Vagina (tissue), 2 donors: ENCODE data around the gene MYL7. TPM values are rescaled to one million over a fixed set of nuclear protein-coding genes. Genes with fewer than 3 reads are reported as not detected.

Experiments
- DNase-seq, 2 donors: peaks; one replicate each; pipeline ENCODE4 v3.0.0-alpha.2; 2017; ENCODE audit errors: extremely low spot score in 2 of 2
- H3K27ac ChIP-seq: fragments of 200-600 bp; sonication (generic); one replicate; pipeline ENCODE4 v1.5.1; 2019
- H3K27me3 ChIP-seq: fragments of 200-600 bp; sonication (generic); one replicate; pipeline ENCODE4 v1.5.1; 2019
- H3K36me3 ChIP-seq, 2 donors: fragments of 200-600 bp; sonication (generic); one replicate each; pipeline ENCODE4 v1.5.1; 2017 to 2019
- H3K4me1 ChIP-seq: fragments of 200-600 bp; sonication (generic); one replicate; pipeline ENCODE4 v1.5.1; 2019
- H3K4me3 ChIP-seq, 2 donors: fragments of 200-600 bp; sonication (generic); 1 replicate in 1 of 2; 2 replicates in 1 of 2; pipeline ENCODE4 v1.5.1; 2016 to 2019
- H3K9me3 ChIP-seq: fragments of 200-600 bp; sonication (generic); one replicate; pipeline ENCODE4 v1.5.1; 2019
- POLR2A ChIP-seq, 2 donors: fragments of 450-650 bp; IDR thresholded peaks; one replicate each; pipeline ENCODE4 v1.6.1; 2017; ENCODE audit warnings: antibody characterized with exemption in 2 of 2, mild to moderate bottlenecking in 2 of 2, moderate library complexity in 2 of 2
- POLR2AphosphoS5 ChIP-seq, 2 donors: sonication (generic); formaldehyde crosslinking; IDR thresholded peaks; one replicate each; pipeline ENCODE4 v1.9.0; 2017; ENCODE audit warnings: antibody characterized with exemption in 2 of 2, mild to moderate bottlenecking in 2 of 2, low read depth in 1 of 2; ENCODE audit not compliant: insufficient read depth in 1 of 2
- intact Hi-C: fragments of 100-400 bp; cut with DNase I; formaldehyde crosslinking; loops from one replicate; pipeline ENCODE4 v1.15.1; 2023
- total RNA-seq: library from RNA; depleted of rRNA; stranded (reverse); fragments of >200 nt; gene quantifications from one replicate; pipeline ENCODE4 v1.2.3, GENCODE V29; 2016
- TF ChIP-seq, protein P1 (sequence below), 3 experiments: fragments of 450-650 bp in 2 of 3; fragments of 200-600 bp in 1 of 3; sonication (generic) in 1 of 3; IDR thresholded peaks; one replicate each; pipeline ENCODE4 v1.5.1; 2017 to 2019; ENCODE audit warnings: antibody characterized with exemption in 3 of 3, mild to moderate bottlenecking in 2 of 3, moderate library complexity in 2 of 3

MYL7 gene
- total RNA-seq, 1 donor from 2014 or later = not detected

DNA sequence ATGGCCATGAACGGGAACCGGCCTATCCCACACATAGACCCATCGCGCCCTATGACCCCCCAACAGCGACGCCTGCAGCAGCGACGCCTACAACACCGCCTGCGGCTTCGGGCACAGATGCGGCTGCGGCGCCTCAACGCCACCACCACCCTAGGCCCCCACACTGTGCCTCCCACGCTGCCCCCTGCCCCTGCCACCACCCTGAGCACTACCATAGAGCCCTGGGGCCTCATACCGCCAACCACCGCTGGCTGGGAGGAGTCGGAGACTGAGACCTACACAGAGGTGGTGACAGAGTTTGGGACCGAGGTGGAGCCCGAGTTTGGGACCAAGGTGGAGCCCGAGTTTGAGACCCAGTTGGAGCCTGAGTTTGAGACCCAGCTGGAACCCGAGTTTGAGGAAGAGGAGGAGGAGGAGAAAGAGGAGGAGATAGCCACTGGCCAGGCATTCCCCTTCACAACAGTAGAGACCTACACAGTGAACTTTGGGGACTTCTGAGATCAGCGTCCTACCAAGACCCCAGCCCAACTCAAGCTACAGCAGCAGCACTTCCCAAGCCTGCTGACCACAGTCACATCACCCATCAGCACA lies 27.3 kb downstream of the MYL7 start:
- TF ChIP-seq, protein P1, sequence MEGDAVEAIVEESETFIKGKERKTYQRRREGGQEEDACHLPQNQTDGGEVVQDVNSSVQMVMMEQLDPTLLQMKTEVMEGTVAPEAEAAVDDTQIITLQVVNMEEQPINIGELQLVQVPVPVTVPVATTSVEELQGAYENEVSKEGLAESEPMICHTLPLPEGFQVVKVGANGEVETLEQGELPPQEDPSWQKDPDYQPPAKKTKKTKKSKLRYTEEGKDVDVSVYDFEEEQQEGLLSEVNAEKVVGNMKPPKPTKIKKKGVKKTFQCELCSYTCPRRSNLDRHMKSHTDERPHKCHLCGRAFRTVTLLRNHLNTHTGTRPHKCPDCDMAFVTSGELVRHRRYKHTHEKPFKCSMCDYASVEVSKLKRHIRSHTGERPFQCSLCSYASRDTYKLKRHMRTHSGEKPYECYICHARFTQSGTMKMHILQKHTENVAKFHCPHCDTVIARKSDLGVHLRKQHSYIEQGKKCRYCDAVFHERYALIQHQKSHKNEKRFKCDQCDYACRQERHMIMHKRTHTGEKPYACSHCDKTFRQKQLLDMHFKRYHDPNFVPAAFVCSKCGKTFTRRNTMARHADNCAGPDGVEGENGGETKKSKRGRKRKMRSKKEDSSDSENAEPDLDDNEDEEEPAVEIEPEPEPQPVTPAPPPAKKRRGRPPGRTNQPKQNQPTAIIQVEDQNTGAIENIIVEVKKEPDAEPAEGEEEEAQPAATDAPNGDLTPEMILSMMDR (IDR thresholded peaks at IDR 0.05) = no peak
- TF ChIP-seq POLR2AphosphoS5 (IDR thresholded peaks at IDR 0.05; ENCODE audit: insufficient read depth in 1 of 2, low read depth in 1 of 2) (no peak), POLR2A (IDR thresholded peaks at IDR 0.05) (no peak)
- Histone ChIP-seq H3K36me3 (peaks cover 0 to 78% of the 10 kb centered on the region in 2 donors), H3K27ac (no peak overlapping the region), H3K4me1 (no peaks in the 10 kb centered on the region), H3K4me3 (no peak overlapping the region), H3K9me3 (no peaks in the 10 kb centered on the region), H3K27me3 (no peaks in the 10 kb centered on the region)
- intact Hi-C loops = no loop called here
- no peak for DNase-seq

DNA sequence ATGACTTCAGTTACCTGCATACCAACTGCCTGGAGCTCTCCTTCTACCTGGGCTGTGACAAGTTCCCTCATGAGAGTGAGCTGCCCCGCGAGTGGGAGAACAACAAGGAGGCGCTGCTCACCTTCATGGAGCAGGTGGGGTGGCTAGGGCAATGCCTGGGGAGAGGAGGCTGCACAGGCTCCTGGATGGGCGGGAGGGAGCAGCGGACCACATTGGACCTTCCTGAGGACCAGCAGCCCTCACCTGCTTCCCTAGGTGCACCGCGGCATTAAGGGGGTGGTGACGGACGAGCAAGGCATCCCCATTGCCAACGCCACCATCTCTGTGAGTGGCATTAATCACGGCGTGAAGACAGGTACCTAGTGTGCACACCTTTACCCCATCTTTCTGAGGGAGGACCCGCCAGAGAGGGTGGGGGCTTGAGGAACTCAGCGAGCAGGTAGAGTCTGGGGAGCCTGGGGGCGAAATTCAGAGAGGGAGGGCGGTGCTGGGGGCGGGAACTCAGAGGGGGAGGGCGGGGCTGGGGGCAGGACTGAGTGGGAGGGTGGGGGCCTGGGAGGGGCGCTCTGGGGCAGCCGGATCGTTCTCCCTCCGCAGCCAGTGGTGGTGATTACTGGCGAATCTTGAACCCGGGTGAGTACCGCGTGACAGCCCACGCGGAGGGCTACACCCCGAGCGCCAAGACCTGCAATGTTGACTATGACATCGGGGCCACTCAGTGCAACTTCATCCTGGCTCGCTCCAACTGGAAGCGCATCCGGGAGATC lies 28.0 kb downstream of the MYL7 start:
- Histone ChIP-seq H3K36me3 (peaks cover 0 to 85% of the 10 kb centered on the region in 2 donors), H3K4me1 (peaks cover 4% of the 10 kb centered on the region)

DNA sequence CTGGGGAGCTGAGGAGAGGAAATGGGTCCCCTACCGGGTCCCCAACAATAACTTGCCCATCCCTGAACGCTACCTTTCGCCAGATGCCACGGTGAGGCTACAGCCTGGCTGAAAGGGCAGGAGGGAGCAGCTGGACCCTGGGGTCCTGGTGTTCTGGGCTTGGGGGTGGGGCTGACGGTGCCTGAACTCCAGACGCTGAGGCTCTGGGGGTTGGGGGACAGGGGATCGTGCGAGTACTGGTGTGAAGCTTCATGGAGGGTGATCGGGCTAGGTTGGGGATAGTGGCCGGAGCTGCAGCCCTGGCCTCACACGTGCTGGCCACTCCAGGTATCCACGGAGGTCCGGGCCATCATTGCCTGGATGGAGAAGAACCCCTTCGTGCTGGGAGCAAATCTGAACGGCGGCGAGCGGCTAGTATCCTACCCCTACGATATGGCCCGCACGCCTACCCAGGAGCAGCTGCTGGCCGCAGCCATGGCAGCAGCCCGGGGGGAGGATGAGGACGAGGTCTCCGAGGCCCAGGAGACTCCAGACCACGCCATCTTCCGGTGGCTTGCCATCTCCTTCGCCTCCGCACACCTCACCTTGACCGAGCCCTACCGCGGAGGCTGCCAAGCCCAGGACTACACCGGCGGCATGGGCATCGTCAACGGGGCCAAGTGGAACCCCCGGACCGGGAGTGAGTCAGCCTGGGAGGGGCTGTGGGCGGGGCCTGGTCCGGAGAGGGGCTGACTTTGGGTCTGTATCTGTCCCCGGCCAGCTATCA lies 28.7 kb downstream of the MYL7 start:
- H3K9me3 ChIP-seq = no peaks in the 10 kb centered on the region
- TF ChIP-seq, protein P1 (IDR thresholded peaks at IDR 0.05) = no peak
- TF ChIP-seq POLR2A (IDR thresholded peaks at IDR 0.05) (no peak), POLR2AphosphoS5 (IDR thresholded peaks at IDR 0.05; ENCODE audit: insufficient read depth in 1 of 2, low read depth in 1 of 2) (no peak)
- H3K27me3 ChIP-seq = no peaks in the 10 kb centered on the region
- peaks cover 0 to 87% of the 10 kb centered on the region in 2 donors for H3K36me3 ChIP-seq
- intact Hi-C loops = no loop called here
- H3K27ac ChIP-seq = no peak overlapping the region
- no peak for DNase-seq
- H3K4me3 ChIP-seq = no peak overlapping the region
- peaks cover 12% of the 10 kb centered on the region for H3K4me1 ChIP-seq

More for the DNA sequence above, 28.0 kb downstream of the MYL7 start:
- intact Hi-C loops = no loop called here
- TF ChIP-seq POLR2AphosphoS5 (IDR thresholded peaks at IDR 0.05; ENCODE audit: insufficient read depth in 1 of 2, low read depth in 1 of 2) (no peak), POLR2A (IDR thresholded peaks at IDR 0.05) (no peak)
- TF ChIP-seq, protein P1 (IDR thresholded peaks at IDR 0.05) = no peak
- no peak overlapping the region for H3K27ac ChIP-seq
- no peaks in the 10 kb centered on the region for H3K9me3 ChIP-seq
- no peaks in the 10 kb centered on the region for H3K27me3 ChIP-seq
- H3K4me3 ChIP-seq = no peak overlapping the region
- DNase-seq = no peak

DNA sequence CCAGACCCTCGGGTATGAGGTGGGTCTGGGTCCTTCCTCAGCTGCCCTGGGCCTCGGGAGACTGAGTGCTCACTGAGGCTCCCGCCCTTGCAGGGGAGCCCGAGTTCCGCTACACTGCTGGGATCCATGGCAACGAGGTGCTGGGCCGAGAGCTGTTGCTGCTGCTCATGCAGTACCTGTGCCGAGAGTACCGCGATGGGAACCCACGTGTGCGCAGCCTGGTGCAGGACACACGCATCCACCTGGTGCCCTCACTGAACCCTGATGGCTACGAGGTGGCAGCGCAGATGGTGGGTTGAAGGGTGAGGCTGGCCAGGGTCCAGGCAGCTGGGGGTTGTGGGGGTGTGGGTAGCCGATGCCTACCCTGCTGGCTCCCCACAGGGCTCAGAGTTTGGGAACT lies 29.4 kb downstream of the MYL7 start:
- no peaks in the 10 kb centered on the region for H3K27me3 ChIP-seq
- no peak overlapping the region for H3K4me3 ChIP-seq
- H3K9me3 ChIP-seq = no peaks in the 10 kb centered on the region
- intact Hi-C loops = no loop called here
- H3K4me1 ChIP-seq = peaks cover 18% of the 10 kb centered on the region
- TF ChIP-seq POLR2A (IDR thresholded peaks at IDR 0.05) (no peak), POLR2AphosphoS5 (IDR thresholded peaks at IDR 0.05; ENCODE audit: insufficient read depth in 1 of 2, low read depth in 1 of 2) (no peak)
- TF ChIP-seq, protein P1 (IDR thresholded peaks at IDR 0.05) = no peak
- no peak overlapping the region for H3K27ac ChIP-seq
- peaks cover 0 to 90% of the 10 kb centered on the region in 2 donors for H3K36me3 ChIP-seq
- no peak for DNase-seq
